NCI-H2081 (cell line): ENCODE results near the gene XRCC4.

Experiments
- DNase-seq, 2 experiments: peaks; one replicate each; lab custom pipeline; 2025; lab: John Stamatoyannopoulos, UW

Gene XRCC4

DNA sequence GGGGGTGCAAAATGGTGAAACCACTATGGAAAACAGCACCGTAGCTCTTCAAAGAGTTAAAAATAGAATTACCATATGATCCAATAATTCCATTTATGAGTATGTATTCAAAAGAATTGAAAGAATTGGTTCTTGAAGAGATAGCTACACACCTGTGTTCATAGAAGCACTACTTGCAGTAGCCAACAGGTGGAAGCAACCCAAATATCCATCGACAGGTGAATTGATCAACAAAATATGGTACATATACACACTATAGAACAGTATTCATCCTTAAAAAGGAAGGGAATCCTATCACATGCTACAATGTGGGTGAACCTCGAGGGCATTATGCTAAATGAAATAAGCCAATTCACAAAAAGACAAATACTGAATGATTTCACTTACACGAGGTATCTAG is 308.5 kb downstream of the XRCC4 start:
- DNase-seq, result no peak

DNA sequence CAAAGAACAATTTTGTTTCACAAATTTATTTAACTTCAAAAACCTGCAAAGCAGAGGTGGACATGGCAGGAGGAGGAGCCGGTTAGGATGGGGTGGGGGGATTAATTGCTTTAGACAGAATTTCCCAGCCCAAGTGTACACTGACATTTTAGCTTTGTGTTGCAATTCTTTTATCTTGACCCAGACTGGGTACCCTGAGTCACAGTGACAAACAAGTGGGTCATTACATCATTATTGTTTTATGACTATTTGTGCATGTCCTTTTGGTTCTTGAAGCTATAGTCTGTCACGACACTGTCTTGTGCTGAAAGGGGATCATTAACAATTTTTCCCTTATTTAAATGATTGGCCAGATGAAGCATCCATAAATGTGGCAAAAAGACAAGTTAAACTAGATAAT is 309.7 kb downstream of the XRCC4 start:
- no peak for DNase-seq

DNA sequence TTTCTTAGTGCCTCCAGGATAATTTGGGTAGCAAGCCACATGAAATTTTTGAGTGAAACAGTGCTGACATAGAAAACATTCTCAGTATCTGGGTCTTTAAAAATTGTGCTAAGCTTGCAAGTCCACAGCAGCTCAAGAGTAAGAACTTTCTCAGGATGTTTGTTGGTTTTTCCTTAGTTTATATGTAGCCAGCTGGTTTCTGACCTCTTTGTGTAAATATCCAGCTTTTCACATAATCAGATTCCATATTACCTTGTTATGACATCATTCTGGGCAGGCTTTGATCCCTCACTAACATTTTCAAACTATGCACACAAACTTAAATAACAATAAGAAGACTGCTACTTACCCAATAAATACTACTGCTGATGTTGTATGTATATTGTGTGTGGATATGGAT is 311.3 kb downstream of the XRCC4 start:
- DNase-seq, result no peak

DNA sequence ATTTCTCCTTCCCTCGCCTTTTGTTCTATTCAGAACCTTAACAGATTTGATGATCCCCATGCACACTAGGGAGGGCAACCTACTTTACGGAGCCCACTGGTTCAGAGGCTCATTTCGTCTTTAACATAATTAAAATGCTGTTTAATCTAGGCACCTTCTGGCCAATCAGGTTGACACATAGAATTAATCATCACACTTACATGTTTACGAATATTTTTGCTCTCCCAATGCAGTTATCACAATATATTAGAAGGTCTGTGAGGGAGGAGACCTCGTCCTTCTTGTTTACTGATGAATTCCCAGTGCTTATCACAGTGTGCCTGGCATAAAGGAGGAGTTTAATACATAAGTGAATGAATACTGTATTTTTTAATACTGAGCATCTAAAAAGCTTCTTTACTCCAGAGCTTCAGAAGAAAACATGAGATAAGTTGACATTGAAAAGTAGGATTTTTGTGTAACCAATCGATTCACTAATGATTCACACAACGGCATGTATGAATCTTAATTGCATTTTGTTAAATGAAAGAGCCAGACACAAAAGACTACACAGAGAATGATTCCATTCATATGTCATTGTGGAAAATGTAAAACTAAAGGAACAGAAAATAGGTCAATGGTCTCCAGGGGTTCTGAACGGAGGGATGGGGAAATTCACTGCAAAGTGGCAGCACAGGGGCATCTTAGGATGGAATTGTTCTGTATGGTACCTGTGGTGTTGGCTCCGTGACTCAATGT is 315.6 kb downstream of the XRCC4 start:
- no peak for DNase-seq

DNA sequence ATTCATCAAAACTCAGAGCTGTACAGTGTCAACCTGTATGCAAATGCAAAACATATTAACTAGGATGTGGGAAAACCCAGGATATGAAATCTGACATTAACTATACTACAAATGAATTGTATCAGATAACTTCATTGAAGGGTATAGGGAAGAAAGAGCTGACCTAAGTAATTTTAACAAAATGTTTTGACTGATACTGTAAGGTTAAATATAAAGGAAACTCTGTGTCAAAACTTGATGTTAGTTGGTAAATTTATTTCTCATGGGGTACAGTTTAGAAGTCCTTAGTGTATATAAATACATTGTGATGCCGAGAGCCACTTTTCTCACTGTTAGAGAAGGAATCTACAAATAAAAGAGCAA is 316.1 kb downstream of the XRCC4 start:
- DNase-seq, result no peak

DNA sequence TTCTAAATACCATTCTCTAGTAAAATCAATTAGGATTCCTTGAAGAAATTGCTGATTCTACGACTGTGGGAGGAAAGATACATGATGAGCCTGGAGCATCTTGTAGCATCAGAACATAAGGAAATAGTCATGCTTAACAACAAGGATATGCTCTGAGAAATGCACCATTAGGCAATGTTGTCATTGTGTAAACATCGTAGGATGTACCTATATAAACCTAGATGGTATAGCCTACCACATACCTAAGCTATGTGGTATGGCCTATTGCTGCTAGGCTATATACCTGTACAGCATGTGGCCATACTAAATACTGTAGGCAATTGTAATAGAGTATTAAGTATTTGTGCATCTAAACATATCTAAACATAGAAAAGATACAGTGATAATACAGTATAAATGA is 316.8 kb downstream of the XRCC4 start:
- no peak for DNase-seq

DNA sequence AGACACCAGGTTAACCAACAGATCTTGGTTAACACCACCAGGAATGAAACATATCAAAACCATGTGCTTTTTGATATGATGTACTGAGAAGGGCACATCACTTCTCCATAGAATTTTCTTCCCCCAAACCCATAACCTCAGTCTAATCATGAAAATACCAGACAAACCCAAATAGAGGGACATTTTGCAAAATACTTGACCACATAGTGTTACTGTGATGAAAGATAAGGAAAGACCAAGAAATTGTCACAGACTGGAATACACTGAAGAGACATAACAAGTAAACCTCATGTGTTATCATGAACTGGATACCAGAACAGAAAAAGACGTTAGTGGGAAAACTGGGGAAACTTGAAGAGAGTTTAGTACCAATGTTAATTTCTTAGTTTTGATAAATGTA is 319.3 kb downstream of the XRCC4 start:
- no peak for DNase-seq

DNA sequence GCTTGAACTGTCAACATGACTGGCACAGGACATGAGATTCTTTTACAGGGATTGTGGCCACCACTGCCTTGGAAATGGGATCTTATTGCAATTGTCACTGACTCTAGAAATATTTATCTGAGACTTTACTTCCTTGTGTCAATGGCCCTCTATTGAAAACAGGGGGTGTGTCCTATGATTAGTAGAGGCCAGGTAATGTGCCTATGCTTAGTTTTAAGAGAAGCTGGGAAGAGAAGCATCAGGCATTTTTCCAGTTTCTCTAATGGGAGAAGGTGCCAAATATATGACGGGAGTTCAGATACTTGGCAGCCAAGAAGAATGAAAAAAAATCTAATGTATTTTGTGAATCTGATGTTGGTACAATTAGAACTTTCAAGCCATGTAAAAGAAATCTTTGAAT is 320.3 kb downstream of the XRCC4 start:
- no peak for DNase-seq

DNA sequence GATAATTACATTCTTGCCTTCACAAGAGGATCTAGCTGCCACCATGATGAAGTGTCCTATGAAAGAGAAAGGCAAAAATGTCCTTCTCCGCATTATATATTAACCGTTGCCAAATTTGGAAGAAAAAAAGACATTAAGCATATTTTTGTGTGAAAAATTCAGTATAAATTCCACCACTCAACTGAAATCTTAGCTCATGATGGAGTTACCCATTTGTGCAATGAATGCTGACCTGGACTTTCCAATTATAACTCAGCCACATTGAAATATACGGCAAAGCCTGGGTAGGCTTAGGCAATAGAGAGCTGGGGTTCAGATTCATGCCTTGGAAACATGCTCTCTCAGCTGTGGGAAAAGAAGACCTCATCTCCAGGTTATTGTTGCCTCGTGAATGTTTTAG is 322.9 kb downstream of the XRCC4 start:
- no peak for DNase-seq

DNA sequence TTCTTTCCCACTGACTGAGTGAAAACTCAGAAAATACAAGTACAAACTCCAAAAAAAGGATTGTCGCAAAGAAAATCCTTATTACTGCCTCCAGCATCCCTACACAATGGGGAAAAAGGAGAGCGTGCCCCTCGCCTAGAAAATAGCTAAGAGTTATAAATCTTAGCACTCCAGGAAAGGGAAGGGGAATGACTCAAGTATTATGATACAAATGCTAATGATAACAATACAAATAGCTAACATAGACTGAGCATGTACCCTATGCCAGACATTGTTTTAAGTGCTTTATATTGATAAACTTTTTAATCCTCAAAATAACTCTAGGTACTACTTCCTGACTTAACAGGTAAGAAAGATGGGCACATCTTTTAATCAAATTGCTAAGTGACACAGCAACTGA is 323.4 kb downstream of the XRCC4 start:
- no peak for DNase-seq

DNA sequence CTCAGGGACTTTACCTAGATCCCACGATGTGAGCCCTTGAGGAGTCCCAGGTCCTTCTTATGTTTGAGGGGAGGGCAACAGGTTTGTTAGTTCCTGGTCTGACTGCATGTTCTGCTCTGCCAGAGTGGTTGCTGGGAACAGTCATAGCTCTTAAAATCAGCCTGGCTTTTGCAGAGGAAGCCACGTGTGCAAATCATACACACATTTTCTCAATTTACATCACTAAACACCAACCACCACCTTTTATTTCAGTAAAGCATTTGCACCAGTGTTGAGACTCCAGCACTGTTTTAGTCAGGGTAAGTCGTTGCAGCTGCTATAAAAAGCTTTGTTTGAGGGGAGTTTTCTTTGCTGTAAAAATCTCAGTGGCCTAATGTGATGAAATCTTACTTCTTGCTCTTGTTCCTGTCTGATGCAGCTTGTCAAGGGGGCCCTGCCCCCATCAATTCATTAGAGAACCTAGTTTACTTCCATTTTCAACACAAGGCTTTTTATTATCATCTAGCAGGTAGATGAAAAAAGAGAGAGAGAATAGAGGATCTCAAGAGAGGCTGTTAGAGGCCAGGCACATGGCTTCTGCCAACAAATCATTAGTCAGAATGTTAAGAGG is 323.9 kb downstream of the XRCC4 start:
- no peak for DNase-seq

DNA sequence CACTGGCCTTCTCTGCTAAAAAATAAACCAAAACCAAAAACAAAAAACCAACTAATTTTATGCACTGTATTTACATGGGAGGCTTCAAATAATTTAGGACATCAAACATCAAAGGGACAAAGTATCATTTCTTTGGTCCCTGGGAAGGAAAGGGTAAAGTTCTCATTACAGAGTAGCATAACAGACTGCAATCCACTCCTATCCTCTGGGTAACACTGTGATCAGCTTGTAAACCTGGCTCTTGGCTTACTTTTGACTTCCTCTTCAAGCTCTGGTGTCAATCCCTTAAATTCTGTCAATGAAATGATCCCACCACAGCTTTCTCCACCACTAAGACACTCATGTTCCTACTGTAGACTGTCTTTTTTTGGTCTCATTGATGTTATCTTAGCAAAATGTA is 324.4 kb downstream of the XRCC4 start:
- DNase-seq, result no peak
